ENCODE results near the gene GAREM1.
"Not testable (repeated sequence)": the region's sequence is repeated elsewhere in the genome, so short reads cannot be mapped to it uniquely, and the experiment has no call there.

The GAREM1 gene

DNA sequence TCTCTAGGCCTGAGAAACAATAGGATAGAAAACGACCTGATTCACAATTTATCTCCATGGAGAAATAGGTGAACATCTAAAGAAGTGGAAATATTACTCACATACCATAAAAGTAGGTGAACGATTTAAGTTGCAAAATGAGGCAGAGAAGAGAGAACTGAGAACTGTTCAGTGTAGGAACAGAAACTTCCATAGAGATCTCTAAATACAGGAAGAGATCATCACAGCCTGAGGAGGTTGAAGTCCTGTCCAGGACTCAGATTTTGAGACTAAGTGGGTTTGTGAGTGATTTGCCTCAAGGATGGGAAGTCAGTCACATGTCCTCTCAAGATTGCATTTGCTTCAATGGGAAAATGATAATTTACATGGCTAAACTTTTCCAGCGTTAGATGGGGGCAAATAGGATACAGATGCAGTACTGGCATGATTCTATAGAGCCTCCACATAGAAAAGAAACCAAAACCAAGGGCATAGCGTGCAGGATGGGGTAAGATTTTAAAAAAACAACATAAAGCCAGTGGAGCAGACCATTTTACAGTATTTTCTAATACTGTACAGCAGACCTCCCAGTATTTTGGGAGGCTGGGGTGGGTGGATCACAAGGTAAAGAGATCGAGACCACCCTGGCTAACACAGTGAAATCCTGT is 212.0 kb downstream of the GAREM1 start:
- DNase-seq (ENCODE audit: low spot score) (no peak), FAIRE-seq (no peak)

DNA sequence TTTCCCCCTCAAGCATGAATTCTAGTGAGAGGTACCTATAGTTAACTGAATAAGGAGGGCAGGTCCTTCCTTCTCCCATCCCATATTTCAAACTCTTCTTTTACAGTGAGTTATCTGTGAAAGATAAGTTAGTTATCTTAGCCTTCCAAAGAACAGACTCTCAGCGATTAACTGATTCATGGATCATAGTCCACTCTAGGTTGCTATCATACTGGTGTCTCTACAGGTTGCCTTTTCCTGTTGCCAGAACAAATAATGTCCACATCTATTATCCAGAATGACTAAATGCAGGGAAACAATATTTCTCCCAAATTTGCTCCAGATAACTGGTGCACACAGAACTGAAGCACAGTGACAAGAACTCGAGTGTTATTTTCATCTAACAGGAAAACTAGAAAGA is 212.5 kb downstream of the GAREM1 start:
- no peak for FAIRE-seq
- DNase-seq (ENCODE audit: low spot score): no peak

DNA sequence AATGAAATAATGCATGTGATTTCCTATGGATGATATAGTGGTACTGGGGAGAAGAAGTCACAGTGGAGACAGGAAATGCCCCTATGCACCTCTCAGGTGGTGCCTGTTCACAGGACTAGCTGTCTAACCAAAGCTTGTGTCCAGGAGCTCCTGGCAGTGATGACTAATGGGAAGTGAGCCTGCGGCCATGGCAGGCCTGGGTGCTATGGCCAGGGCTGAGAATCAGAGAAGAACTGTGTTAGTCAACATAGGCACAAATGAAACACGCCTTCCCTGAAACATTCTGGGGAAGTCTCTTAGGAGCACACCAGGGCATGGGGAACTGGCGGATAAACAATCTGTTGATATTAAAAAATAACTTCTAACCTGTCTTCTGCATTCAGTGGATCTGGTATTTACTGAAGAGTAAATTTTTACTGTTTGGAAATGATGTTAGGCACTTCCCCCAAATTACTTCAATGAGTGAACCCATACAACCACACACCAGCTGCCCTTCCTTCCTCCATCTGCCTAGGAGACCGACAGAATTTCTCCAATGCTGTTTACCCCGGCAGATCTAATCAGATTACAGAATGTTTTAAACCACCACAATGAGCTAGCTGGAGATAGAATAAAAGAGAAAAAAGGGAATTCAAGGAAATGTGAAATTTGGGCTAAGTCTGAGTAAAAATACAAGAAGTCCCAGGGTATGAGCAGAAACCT is 213.4 kb downstream of the GAREM1 start:
- no peak for FAIRE-seq

DNA sequence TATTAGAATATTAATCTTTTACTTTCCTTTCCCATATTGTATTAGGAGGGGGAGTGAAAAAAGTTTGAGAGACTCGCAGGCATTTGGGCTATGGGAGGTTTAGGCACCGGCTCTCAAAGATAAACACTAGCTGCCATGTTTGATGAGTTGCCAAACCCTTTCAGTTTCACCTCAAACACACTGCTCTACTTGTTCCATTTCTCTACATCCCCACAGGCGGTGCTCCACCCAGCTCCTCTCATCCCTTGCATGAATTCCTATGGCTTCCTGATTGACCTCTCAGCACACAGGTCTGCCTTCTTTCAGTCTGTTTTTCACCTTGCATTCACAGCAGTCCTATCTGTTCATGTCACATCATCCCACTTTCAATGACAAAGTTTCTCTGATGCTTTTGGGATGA is 215.1 kb downstream of the GAREM1 start:
- no peak for FAIRE-seq
- no peak for DNase-seq (ENCODE audit: low spot score)

More for the DNA sequence above, 213.4 kb downstream of the GAREM1 start:
- no peak for DNase-seq (ENCODE audit: low spot score)

DNA sequence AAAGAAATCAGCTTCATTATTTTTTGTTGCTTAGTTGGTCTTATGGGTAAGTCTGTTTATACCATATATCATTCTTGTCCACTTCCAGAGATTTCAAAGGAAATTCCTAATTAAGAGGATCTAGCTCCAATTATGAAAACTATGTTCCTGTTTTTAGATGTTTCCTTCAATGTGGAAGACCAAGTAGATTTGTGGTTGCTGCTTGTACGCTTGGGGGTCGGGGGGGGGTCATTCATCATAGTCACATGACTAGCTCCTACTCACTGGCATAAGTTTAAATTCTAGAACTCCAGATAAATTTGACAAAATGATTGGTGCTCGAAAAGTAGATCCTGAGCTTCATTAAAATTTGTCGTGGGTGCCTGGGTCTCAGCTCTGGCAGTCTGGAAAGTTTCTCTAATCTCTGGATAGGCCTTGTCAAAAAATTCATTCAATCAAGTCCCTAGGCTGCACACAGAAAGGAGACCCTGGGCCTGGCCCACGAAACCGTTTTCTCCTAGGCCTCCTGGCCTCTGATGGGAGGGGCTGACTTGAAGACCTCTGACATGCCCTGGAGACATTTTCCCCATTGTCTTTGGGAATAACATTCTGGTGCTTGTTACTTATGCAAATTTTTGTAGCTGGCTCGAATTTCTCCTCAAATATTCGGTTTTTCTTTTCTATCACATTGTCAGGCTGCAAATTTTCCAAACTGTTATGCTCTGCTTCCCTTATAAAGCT is 218.4 kb downstream of the GAREM1 start:
- FAIRE-seq: no peak
- no peak for DNase-seq (ENCODE audit: low spot score)

DNA sequence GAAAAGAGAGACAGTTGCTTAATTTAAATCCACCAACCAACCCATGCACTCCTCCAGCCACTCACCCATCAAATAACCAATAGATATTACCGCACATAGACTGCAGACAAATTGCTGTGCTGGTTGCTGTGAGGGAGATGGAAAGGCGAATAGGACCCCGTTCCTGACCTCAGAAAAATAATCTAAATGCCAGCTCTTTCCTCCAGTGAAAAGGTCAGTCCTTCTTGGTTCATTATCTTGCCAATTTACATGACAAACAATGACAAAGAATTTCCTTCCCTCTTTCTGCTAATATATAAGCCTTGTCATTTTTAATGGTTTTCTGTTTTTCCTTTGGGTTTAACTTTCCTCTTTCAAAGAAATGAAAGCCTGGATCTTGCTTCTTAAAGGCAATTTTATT is 219.2 kb downstream of the GAREM1 start:
- FAIRE-seq (no peak), DNase-seq (ENCODE audit: low spot score) (no peak)

DNA sequence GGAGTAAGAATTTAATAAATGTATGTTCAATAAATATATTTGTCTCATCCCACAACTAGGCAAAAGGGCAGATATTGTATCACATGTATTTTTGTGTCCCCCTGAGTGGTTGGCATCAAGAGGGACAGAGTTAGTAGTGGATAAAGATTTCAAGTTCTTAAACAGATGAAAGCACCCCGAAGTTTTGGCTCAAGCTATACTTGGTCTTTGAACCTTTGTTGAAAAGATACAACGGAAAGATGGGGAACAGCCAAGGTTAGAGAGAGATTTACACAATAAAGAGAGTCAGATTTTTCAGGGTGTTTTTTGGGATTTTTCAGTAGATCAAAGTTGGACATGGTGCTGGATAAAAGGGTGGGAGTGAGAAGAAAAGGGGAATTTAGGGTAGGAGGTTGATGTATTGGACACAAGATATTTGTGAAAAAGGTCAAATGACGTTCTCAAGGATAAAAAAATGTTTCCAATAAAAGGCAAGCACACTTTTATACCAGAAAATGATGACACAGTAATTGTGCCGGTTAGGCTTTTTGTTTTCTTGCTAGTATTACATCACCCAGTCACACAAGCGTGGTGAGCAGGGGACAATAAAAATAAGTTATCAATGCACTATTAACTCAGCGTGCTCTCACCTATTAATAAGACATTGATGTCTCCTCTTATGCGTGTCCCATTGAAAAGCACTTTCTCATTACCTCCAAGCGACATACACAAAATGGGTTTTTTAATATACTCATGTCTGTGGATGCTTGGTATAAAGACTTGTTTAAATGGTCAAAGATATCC is 221.3 kb downstream of the GAREM1 start:
- DNase-seq (ENCODE audit: low spot score): no peak
- no peak for FAIRE-seq

DNA sequence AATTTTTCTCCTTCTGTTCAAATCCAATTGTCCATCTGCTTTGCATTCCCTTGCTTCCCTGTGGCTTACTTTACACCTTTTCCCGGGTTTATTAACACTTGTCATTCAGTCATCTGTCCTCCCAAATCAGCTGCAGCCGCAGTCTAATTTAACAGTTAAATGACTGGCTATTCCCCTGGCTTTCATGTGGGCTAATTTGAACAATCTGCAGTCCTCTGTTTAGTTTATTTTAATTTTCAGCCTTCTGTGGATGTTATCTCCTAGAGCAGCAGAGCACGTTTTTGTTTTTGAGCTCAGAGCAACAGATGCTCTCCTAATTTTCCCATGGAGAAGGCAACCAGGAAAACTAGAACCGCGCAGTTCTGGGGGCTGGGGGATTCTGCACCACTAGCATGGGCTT is 225.8 kb downstream of the GAREM1 start:
- DNase-seq (ENCODE audit: low spot score) (no peak), FAIRE-seq (no peak)

DNA sequence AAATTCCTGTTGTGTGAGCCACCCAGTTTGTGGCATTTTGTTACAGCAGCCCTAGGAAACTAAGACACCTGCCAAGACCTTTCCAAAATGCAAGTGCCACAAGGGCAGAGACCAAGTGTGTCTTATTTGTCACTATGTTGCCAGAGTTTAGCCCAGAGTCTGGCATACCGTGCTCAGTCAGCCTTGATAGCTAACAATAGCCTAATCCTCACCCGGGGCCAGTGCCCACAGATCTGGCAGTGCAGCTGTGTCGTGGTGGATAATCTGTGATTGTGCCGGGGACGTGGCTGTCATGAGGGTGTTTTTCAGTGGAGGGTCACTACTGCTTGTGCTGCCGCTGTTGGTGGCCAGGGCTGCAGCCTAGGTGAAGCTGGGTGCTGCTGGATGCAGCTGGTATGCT is 227.3 kb downstream of the GAREM1 start:
- no peak for FAIRE-seq
- no peak for DNase-seq (ENCODE audit: low spot score)

DNA sequence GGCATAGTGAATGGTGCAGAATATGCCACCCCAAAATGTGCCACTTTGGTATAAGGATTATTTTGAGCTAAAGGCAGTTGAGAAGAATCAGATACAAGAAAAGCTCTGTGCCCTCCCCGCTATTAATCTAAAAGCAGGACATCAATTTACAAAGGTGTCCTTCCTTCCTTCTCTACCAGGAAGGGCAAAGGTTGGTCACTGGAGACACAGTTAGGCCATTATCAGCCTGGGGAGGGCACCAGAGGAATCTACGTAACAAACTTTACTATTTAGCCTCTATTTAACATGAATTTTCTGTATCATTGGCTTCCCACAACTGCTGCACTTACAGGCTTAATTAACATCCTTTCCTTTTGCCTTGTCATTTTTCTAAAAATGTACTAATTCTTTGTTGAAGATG is 228.3 kb downstream of the GAREM1 start:
- FAIRE-seq (no peak), DNase-seq (ENCODE audit: low spot score) (no peak)

DNA sequence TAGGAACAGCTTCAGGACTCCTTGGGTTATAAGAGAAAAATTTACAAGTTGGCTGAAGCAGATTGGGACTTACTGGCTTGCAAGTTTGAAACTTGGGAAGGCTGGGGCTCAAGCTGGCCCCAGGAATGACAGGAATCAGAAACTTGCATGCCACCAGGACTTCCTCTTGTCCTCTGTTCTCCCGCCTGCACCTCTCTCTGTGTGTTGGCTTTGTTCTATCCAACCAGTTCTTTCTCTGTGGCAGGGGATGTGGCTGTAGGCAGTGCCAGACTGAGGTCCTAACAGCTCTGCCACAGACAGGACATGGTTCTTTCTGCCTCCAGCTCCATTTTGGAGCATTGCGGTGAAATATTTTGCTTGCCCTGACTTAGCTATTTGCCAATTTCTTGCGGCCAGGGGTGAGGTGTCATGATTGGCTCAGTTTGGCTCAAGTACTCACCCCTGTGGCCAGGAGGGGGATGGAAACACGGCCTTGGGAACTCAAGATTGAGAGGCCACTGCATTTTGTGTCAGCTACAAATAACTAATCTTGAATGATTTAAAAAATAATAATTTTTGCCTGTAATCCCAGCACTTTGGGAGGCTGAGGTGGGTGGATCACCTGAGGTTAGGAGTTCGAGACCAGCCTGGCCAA is 231.9 kb downstream of the GAREM1 start:
- DNase-seq (ENCODE audit: low spot score): no peak
- FAIRE-seq: no peak

DNA sequence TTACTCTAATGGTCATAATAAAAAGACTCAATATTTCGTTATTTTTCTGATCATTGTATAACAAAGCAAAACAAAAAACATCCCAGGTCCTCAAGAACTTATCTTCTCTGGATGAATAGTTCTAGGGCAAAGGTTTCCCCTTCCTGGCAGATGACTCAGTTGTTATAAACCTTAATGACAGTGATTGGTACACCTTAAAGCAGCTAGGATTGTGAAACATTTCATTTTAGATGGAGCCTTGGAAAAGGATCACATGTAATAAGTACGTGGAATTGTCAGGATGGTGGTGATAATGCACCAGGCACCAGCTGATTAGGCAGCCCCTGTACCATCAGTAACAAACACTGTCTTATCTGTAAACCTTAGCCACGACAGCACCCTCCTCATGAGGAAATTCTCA is 233.6 kb downstream of the GAREM1 start:
- DNase-seq (ENCODE audit: low spot score): no peak
- FAIRE-seq: no peak

DNA sequence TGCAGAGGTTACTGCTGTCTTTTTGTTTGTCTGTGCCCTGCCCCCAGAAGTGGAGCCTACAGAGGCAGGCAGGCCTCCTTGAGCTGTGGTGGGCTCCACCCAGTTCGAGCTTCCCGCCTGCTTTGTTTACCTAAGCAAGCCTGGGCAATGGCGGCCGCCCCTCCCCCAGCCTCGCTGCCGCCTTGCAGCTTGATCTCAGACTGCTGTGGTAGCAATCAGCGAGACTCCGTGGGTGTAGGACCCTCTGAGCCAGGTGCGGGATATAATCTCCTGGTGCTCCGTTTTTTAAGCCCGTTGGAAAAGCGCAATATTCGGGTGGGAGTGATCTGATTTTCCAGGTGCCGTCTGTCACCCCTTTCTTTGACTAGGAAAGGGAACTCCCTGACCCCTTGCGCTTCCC is 237.3 kb downstream of the GAREM1 start:
- not testable (repeated sequence) for DNase-seq (ENCODE audit: low spot score); FAIRE-seq

DNA sequence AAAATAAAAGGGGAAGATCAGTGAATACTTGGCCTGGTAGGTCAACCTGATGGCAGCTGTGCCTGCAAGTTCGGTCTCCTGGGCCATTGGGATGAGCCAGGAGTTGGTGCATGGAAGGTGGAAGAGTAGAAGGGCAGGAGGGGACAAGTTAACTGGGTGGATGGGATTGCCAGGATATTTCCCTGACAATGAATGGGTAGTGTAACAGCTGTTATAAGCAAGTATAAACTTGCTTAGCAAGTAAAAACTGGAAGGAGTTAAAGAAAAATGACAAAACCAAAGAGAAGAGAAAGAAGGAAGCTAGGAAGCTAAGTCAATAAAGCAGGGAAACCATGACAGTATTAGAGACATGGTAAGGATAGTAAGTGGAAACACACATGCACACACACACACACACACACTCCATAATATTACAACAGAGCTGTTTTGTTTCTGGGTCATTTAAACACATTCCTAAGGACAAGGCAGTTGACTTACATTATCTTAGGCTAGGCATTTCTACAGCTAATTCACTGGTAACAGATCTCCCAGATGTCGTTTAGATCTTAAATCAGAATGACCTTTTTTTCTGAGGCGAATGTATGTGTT is 251.2 kb downstream of the GAREM1 start:
- DNase-seq (ENCODE audit: low spot score): no peak
- FAIRE-seq: no peak

DNA sequence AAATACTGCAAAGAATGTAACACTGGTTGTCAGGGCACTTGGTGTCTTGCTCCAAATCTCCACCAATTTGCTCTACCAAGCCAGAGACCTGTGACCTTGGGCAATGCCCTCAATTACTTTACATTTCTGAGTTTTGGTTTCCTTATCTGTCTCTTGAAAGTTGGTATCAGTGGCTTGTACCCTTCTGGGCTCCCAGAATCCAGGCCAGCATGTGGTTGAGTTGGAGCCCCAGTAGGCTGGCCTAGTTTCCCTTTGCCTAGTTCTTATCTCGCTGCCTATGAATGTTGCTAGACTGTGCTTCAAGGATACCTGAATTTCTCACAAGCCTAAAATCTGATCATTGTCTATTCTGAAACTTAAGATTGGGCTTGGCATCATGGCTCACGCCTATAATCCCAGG is 254.3 kb downstream of the GAREM1 start:
- no peak for DNase-seq (ENCODE audit: low spot score)
- no peak for FAIRE-seq

DNA sequence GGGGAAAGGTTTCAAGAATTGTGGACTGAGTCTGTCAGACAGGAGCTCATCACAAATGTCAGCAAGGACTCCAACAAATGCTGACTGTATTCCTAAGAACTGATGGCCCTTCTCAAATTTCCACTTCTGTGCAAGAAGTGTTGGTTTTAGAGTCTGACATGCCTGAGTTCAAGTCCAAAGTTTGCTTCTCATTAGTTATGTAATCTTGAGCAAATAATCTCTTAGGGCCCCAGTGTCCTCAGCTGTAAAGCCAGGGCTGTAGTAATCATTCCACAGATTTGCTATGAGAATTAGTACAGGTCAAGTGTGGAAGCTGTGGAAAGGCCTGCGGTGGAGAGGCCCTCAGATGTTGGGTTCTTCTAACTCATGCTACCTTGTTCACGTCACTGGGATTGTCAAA is 257.0 kb downstream of the GAREM1 start:
- FAIRE-seq (no peak), DNase-seq (ENCODE audit: low spot score) (no peak)
